Measurements from ENCODE around the gene FGF11.
"Not testable (repeated sequence)": the region's sequence is repeated elsewhere in the genome, so short reads cannot be mapped to it uniquely, and the experiment has no call there.

Gene FGF11

GRCh38 chr17:7478276-7479212 is 39.2 kb downstream of the FGF11 start:
- DNase-seq (ENCODE audit: low read depth in 2 of 2): peak; percentile 37 to 40

GRCh38 chr17:7479213-7480088 is 40.1 kb downstream of the FGF11 start, which contains the start of gene ZBTB4:
Gene ZBTB4 (minus strand): TSS chr17:7479631. CDS start chr17:7466801, 12,830 bp downstream.
- peak; percentile 28 to 33 for DNase-seq (ENCODE audit: low read depth in 2 of 2)

GRCh38 chr17:7480089-7480384 is 40.7 kb downstream of the FGF11 start:
- no peak for DNase-seq (ENCODE audit: low read depth in 2 of 2)

GRCh38 chr17:7481275-7481674 is 42.0 kb downstream of the FGF11 start, which contains the start of gene SLC35G6:
Gene SLC35G6 (plus strand): TSS chr17:7481446. CDS start chr17:7481517, 71 bp downstream.
- DNase-seq (ENCODE audit: low read depth in 2 of 2): not testable (repeated sequence)

GRCh38 chr17:7481842-7482741 is 42.8 kb downstream of the FGF11 start:
- not testable (repeated sequence) for DNase-seq (ENCODE audit: low read depth in 2 of 2)

GRCh38 chr17:7482742-7483088 is 43.4 kb downstream of the FGF11 start:
- DNase-seq (ENCODE audit: low read depth in 2 of 2): not testable (repeated sequence)

- peak; percentile 83 to 85 for DNase-seq (ENCODE audit: low read depth in 2 of 2)
Observed at GRCh38 chr17:7483255-7484066, 44.1 kb downstream of the FGF11 start.

GRCh38 chr17:7484067-7484918 is 45.0 kb downstream of the FGF11 start, which contains the start of gene POLR2A:
Gene POLR2A (plus strand): TSS chr17:7484366.
- DNase-seq (ENCODE audit: low read depth in 2 of 2): peak; percentile 93 to 98

- DNase-seq (ENCODE audit: low read depth in 2 of 2): no peak
Observed at GRCh38 chr17:7484919-7485377, 45.6 kb downstream of the FGF11 start.

GRCh38 chr17:7486181-7486580 is 46.9 kb downstream of the FGF11 start:
- no peak for DNase-seq (ENCODE audit: low read depth in 2 of 2)

- no peak for DNase-seq (ENCODE audit: low read depth in 2 of 2)
Observed at GRCh38 chr17:7490144-7490543, 50.8 kb downstream of the FGF11 start.

- no peak for DNase-seq (ENCODE audit: low read depth in 2 of 2)
Observed at GRCh38 chr17:7491583-7491982, 52.3 kb downstream of the FGF11 start.

GRCh38 chr17:7493941-7494340 is 54.6 kb downstream of the FGF11 start:
- no peak for DNase-seq (ENCODE audit: low read depth in 2 of 2)

Data from stimulated activated CD4-positive, alpha-beta T cell treated with anti-CD3 and anti-CD28 coated beads, Interleukin-12 subunit alpha, Interleukin-12 subunit beta, amount 100 ng/mL, for 24 hours (primary cell).